Activated CD4-positive, CD25-positive, alpha-beta regulatory T cell treated with anti-CD3 and anti-CD28 coated beads, Interleukin-2, amount 50 U/mL, for 24 hours (primary cell): ENCODE data around the gene KLHL1.

Experiments
- ATAC-seq, 2 donors: fragments of 150-1000 bp; cut with Tn5 transposase; one replicate each; pipeline ENCODE4 v1.10.0; 2021; ENCODE audit warnings: mild to moderate bottlenecking in 1 of 2, moderate library complexity in 1 of 2

KLHL1 gene

GRCh38 chr13:69676286-69676685 is 432.0 kb downstream of the KLHL1 start:
- ATAC-seq: no peak

GRCh38 chr13:69660155-69660554 is 448.1 kb downstream of the KLHL1 start:
- no peak for ATAC-seq

- no peak for ATAC-seq
These were observed 450.6 kb downstream of the KLHL1 start for GRCh38 chr13:69657676-69658075.

- no peak for ATAC-seq
These were observed 453.9 kb downstream of the KLHL1 start for GRCh38 chr13:69654392-69654791.
